ENCODE results near the gene CIAPIN1.

CIAPIN1 gene

GRCh38 chr16:57479205-57479975 lies 32.2 kb upstream of the CIAPIN1 start:
- peak overlapping the region; percentile 64 for H3K27ac ChIP-seq
- no peak for TF ChIP-seq CTCF (IDR thresholded peaks at IDR 0.05)
- no peak for TF ChIP-seq ZFX (IDR thresholded peaks at IDR 0.05; ENCODE audit: borderline replicate concordance)

- H3K27ac ChIP-seq = peak overlapping the region; percentile 64; the same call in 1 of the 2 replicates
- TF ChIP-seq CTCF (IDR thresholded peaks at IDR 0.05) (no peak), ZFX (IDR thresholded peaks at IDR 0.05; ENCODE audit: borderline replicate concordance) (no peak)
Observed at GRCh38 chr16:57478396-57479204, 31.4 kb upstream of the CIAPIN1 start.

- TF ChIP-seq CTCF (IDR thresholded peaks at IDR 0.05) (no peak), ZFX (IDR thresholded peaks at IDR 0.05; ENCODE audit: borderline replicate concordance) (no peak)
- H3K27ac ChIP-seq = no peak overlapping the region
Observed at GRCh38 chr16:57477531-57478202, 30.5 kb upstream of the CIAPIN1 start.

GRCh38 chr16:57476546-57477410 lies 29.6 kb upstream of the CIAPIN1 start:
- no peak overlapping the region for H3K27ac ChIP-seq
- TF ChIP-seq CTCF (IDR thresholded peaks at IDR 0.05) (no peak), ZFX (IDR thresholded peaks at IDR 0.05; ENCODE audit: borderline replicate concordance) (no peak)

- peak; percentile 44 for TF ChIP-seq CTCF (IDR thresholded peaks at IDR 0.05)
- TF ChIP-seq ZFX (IDR thresholded peaks at IDR 0.05; ENCODE audit: borderline replicate concordance) = no peak
- no peak overlapping the region for H3K27ac ChIP-seq
Observed at GRCh38 chr16:57475711-57476339, 28.6 kb upstream of the CIAPIN1 start.

Measured in 22Rv1 (cell line).